ENCODE results near the gene BTG1.

DNA sequence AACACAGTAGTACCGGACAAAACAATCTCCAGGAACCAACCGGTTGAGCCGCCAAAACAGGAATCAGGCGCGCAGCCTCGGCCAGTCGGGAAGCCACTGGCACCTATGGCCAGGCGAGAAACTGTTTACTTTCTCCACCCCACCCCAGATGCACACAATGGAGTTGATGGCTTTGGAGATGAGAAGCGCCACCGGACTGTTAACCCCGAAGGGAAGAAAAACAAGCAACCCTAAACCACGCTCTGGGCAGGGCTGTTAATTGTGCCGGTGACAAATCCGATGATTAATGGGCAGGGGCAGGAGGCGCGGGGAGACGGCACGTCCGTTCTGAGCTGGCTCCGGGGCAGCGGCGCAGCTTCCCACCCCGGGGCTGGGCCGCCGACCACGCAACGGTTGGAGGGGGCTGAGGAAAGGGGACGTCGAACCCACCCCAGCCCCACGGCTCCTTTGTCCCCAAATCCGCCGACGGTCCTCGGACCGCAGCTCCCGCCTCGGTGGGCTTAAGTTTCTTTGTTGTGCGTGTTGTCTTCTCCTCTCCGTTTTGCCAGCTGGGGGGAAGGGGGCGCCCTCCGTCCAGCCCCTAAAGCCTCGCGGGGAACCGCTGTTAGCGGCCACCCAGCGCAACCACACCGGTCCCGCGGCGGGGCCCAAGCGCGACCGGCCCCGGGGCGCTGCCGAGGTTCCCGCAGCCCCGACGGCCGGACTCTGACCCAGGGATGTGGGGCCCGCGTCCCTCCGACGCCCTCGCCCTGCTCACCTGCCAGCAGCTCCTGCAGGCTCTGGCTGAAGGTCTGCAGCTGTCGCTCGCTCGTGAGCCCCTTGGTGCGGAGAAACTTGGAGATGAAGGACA lies 790 bp downstream of the BTG1 start:
- TF ChIP-seq CTCF (conservative IDR thresholded peaks at IDR 0.05; ENCODE audit: low read depth, low read length), result no peak
- no peak; the same call in 1 of the 2 replicates for TF ChIP-seq POLR2A (IDR thresholded peaks at IDR 0.05; ENCODE audit: low read depth, low read length)
- TF ChIP-seq RCOR1 (IDR thresholded peaks at IDR 0.05; ENCODE audit: insufficient replicate concordance, low read length), result no peak
- no peak for TF ChIP-seq ELK1 (IDR thresholded peaks at IDR 0.05; ENCODE audit: borderline replicate concordance, low read depth, low read length)
